ENCODE results near the gene SIGLEC12.

The SIGLEC12 gene

GRCh38 chr19:51529301-51529700 is 27.7 kb upstream of the SIGLEC12 start:
- ChIA-PET POLR2A (no interaction called here), CTCF (no interaction called here)
- DNase-seq (ENCODE audit: low read depth, low spot score): no peak
- no peak overlapping the region for H3K4me3 ChIP-seq (ENCODE audit: low read depth, low read length)
- no peak for TF ChIP-seq CTCF (IDR thresholded peaks at IDR 0.05; ENCODE audit: insufficient read depth, low read length, missing control alignments)

- POLR2A ChIA-PET: no interaction called here
- DNase-seq (ENCODE audit: low read depth, low spot score): no peak
- CTCF ChIA-PET: interaction anchor here (2.2 kb wide), 1 partner anchor 11 kb away, joined by 10 read pairs; no protein-coding TSS in a partner anchor
- H3K4me3 ChIP-seq (ENCODE audit: low read depth, low read length): no peak overlapping the region
- TF ChIP-seq CTCF (IDR thresholded peaks at IDR 0.05; ENCODE audit: insufficient read depth, low read length, missing control alignments): no peak
Observed at GRCh38 chr19:51525651-51526050, 24.1 kb upstream of the SIGLEC12 start.

GRCh38 chr19:51524666-51525264 is 23.2 kb upstream of the SIGLEC12 start:
- DNase-seq (ENCODE audit: low read depth, low spot score): no peak
- ChIA-PET POLR2A (no interaction called here), CTCF (interaction anchor here (2.2 kb wide), 1 partner anchor 10 kb away, joined by 10 read pairs; no protein-coding TSS in a partner anchor)
- H3K4me3 ChIP-seq (ENCODE audit: low read depth, low read length): no peak overlapping the region
- no peak for TF ChIP-seq CTCF (IDR thresholded peaks at IDR 0.05; ENCODE audit: insufficient read depth, low read length, missing control alignments)

GRCh38 chr19:51521781-51522180 is 20.2 kb upstream of the SIGLEC12 start:
- ChIA-PET CTCF (interaction anchor here (1.0 kb wide), 1 partner anchor 48 kb away, joined by 3 read pairs; no protein-coding TSS in a partner anchor), POLR2A (no interaction called here)
- TF ChIP-seq CTCF (IDR thresholded peaks at IDR 0.05; ENCODE audit: insufficient read depth, low read length, missing control alignments): no peak
- no peak overlapping the region for H3K4me3 ChIP-seq (ENCODE audit: low read depth, low read length)
- DNase-seq (ENCODE audit: low read depth, low spot score): no peak

GRCh38 chr19:51521357-51521756 is 19.8 kb upstream of the SIGLEC12 start:
- no peak for TF ChIP-seq CTCF (IDR thresholded peaks at IDR 0.05; ENCODE audit: insufficient read depth, low read length, missing control alignments)
- ChIA-PET POLR2A (no interaction called here), CTCF (no interaction called here)
- DNase-seq (ENCODE audit: low read depth, low spot score): no peak
- no peak overlapping the region for H3K4me3 ChIP-seq (ENCODE audit: low read depth, low read length)

GRCh38 chr19:51520728-51521127 is 19.1 kb upstream of the SIGLEC12 start:
- no peak for TF ChIP-seq CTCF (IDR thresholded peaks at IDR 0.05; ENCODE audit: insufficient read depth, low read length, missing control alignments)
- POLR2A ChIA-PET: no interaction called here
- CTCF ChIA-PET: no interaction called here
- no peak overlapping the region for H3K4me3 ChIP-seq (ENCODE audit: low read depth, low read length)
- DNase-seq (ENCODE audit: low read depth, low spot score): no peak

Data from AG04449 (cell line).